Measurements from ENCODE around the gene PALLD.

DNA sequence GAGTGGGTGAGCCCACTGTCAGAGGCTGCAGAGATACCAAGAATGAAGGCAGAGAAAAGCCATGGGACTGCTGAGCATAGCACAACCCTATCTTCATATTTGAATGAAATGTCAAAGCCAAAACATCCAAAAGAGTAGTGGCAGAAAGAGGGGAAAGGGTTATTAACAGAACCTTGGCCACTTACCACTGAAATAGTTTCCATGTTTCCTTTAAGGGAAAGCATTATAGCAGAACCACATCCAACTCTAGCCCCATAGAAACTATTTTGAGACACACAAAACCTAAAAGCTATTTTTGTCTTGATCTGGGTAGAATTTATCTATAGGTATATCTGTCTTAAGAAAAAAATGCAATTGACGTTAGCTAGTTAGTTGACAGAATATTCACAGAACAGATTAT, 373.2 kb downstream of the PALLD start:
- TF ChIP-seq, protein P1, sequence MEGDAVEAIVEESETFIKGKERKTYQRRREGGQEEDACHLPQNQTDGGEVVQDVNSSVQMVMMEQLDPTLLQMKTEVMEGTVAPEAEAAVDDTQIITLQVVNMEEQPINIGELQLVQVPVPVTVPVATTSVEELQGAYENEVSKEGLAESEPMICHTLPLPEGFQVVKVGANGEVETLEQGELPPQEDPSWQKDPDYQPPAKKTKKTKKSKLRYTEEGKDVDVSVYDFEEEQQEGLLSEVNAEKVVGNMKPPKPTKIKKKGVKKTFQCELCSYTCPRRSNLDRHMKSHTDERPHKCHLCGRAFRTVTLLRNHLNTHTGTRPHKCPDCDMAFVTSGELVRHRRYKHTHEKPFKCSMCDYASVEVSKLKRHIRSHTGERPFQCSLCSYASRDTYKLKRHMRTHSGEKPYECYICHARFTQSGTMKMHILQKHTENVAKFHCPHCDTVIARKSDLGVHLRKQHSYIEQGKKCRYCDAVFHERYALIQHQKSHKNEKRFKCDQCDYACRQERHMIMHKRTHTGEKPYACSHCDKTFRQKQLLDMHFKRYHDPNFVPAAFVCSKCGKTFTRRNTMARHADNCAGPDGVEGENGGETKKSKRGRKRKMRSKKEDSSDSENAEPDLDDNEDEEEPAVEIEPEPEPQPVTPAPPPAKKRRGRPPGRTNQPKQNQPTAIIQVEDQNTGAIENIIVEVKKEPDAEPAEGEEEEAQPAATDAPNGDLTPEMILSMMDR (IDR thresholded peaks at IDR 0.05), result no peak
- TF ChIP-seq POLR2A (IDR thresholded peaks at IDR 0.05; ENCODE audit: low read depth), result no peak
- TF ChIP-seq POLR2AphosphoS5 (IDR thresholded peaks at IDR 0.05), result no peak
- no peak for TF ChIP-seq EP300 (IDR thresholded peaks at IDR 0.05)
